ENCODE results near the gene GPR32.

DNA sequence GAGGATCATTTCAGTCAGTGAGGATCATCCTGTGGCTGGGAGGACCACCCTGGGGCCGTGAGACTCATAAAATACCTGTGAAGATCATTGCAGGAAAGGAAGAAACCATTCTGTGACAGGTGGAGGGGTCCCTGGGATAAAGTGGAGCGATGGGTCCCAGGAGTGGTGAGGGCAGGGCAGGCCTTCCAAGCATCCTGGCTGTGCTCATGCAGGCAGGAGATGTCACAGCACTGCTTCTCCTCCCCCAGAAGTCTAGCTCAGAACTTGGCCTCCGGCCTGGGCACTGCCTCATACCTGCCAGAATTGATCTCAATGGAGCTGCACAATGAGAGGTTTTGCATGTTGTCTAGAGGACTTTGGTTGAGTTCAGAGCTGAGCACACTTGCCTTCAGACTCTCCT, 42.2 kb downstream of the GPR32 start:
- TF ChIP-seq, protein P1, sequence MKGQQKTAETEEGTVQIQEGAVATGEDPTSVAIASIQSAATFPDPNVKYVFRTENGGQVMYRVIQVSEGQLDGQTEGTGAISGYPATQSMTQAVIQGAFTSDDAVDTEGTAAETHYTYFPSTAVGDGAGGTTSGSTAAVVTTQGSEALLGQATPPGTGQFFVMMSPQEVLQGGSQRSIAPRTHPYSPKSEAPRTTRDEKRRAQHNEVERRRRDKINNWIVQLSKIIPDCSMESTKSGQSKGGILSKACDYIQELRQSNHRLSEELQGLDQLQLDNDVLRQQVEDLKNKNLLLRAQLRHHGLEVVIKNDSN (IDR thresholded peaks at IDR 0.05; ENCODE audit: borderline replicate concordance, extremely low read length, insufficient read depth, low read depth, low read length) = no peak
- TF ChIP-seq, protein P2, sequence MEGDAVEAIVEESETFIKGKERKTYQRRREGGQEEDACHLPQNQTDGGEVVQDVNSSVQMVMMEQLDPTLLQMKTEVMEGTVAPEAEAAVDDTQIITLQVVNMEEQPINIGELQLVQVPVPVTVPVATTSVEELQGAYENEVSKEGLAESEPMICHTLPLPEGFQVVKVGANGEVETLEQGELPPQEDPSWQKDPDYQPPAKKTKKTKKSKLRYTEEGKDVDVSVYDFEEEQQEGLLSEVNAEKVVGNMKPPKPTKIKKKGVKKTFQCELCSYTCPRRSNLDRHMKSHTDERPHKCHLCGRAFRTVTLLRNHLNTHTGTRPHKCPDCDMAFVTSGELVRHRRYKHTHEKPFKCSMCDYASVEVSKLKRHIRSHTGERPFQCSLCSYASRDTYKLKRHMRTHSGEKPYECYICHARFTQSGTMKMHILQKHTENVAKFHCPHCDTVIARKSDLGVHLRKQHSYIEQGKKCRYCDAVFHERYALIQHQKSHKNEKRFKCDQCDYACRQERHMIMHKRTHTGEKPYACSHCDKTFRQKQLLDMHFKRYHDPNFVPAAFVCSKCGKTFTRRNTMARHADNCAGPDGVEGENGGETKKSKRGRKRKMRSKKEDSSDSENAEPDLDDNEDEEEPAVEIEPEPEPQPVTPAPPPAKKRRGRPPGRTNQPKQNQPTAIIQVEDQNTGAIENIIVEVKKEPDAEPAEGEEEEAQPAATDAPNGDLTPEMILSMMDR (IDR thresholded peaks at IDR 0.05 in 2 of 3, conservative IDR thresholded peaks at IDR 0.05 in 1 of 3; ENCODE audit: control insufficient read depth in 2 of 3, extremely low read depth in 1 of 3, insufficient read depth in 1 of 3, low read depth in 3 of 3, low read length in 3 of 3) = no peak
- TF ChIP-seq POLR2AphosphoS5 (IDR thresholded peaks at IDR 0.05; ENCODE audit: low read length) = no peak
- TF ChIP-seq, protein P3, sequence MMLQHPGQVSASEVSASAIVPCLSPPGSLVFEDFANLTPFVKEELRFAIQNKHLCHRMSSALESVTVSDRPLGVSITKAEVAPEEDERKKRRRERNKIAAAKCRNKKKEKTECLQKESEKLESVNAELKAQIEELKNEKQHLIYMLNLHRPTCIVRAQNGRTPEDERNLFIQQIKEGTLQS (IDR thresholded peaks at IDR 0.05; ENCODE audit: borderline replicate concordance, extremely low read depth, low read depth, low read length) = no peak
- no peak for TF ChIP-seq EP300 (IDR thresholded peaks at IDR 0.05; ENCODE audit: borderline replicate concordance in 1 of 2, control insufficient read depth in 1 of 2, low read depth in 2 of 2, low read length in 2 of 2)
- no peak for TF ChIP-seq RFX5 (IDR thresholded peaks at IDR 0.05; ENCODE audit: low read depth, low read length)
- no peak for TF ChIP-seq ZNF274 (IDR thresholded peaks at IDR 0.05; ENCODE audit: insufficient read depth, insufficient read length)
- TF ChIP-seq, protein P4, sequence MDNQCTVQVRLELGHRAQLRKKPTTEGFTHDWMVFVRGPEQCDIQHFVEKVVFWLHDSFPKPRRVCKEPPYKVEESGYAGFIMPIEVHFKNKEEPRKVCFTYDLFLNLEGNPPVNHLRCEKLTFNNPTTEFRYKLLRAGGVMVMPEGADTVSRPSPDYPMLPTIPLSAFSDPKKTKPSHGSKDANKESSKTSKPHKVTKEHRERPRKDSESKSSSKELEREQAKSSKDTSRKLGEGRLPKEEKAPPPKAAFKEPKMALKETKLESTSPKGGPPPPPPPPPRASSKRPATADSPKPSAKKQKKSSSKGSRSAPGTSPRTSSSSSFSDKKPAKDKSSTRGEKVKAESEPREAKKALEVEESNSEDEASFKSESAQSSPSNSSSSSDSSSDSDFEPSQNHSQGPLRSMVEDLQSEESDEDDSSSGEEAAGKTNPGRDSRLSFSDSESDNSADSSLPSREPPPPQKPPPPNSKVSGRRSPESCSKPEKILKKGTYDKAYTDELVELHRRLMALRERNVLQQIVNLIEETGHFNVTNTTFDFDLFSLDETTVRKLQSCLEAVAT (IDR thresholded peaks at IDR 0.05) = no peak
- TF ChIP-seq, protein P5, sequence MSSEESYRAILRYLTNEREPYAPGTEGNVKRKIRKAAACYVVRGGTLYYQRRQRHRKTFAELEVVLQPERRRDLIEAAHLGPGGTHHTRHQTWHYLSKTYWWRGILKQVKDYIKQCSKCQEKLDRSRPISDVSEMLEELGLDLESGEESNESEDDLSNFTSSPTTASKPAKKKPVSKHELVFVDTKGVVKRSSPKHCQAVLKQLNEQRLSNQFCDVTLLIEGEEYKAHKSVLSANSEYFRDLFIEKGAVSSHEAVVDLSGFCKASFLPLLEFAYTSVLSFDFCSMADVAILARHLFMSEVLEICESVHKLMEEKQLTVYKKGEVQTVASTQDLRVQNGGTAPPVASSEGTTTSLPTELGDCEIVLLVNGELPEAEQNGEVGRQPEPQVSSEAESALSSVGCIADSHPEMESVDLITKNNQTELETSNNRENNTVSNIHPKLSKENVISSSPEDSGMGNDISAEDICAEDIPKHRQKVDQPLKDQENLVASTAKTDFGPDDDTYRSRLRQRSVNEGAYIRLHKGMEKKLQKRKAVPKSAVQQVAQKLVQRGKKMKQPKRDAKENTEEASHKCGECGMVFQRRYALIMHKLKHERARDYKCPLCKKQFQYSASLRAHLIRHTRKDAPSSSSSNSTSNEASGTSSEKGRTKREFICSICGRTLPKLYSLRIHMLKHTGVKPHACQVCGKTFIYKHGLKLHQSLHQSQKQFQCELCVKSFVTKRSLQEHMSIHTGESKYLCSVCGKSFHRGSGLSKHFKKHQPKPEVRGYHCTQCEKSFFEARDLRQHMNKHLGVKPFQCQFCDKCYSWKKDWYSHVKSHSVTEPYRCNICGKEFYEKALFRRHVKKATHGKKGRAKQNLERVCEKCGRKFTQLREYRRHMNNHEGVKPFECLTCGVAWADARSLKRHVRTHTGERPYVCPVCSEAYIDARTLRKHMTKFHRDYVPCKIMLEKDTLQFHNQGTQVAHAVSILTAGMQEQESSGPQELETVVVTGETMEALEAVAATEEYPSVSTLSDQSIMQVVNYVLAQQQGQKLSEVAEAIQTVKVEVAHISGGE (CRISPR knock-in tag; IDR thresholded peaks at IDR 0.05) = no peak
- no peak for TF ChIP-seq RCOR1 (conservative IDR thresholded peaks at IDR 0.05; ENCODE audit: low read depth, low read length)
- no peak for TF ChIP-seq EZH2 (IDR thresholded peaks at IDR 0.05; ENCODE audit: borderline replicate concordance, control insufficient read depth, low read depth, low read length)

Data from GM12878 (cell line).